ENCODE measurements around the gene CDC14A. TPM values are rescaled to one million over a fixed set of nuclear protein-coding genes. Genes with fewer than 3 reads are reported as not detected.

CDC14A gene
- total and polyA plus RNA-seq, 12 donors, result 0.85 to 19.2 (median 4.1) TPM

- no peak for TF ChIP-seq CTCF (IDR thresholded peaks at IDR 0.05)
- no peak for TF ChIP-seq POLR2A (IDR thresholded peaks at IDR 0.05)
- Histone ChIP-seq H3K4me3 (no peak overlapping the region), H3K27me3 (no peaks in the 10 kb centered on the region), H3K27ac (no peak overlapping the region), H3K4me1 (replicated peaks in 1 of 2) (no peaks in the 10 kb centered on the region), H3K36me3 (replicated peaks in 1 of 2) (peaks cover 0 to 4% of the 10 kb centered on the region in 2 donors), H3K9me3 (replicated peaks in 1 of 3) (no peaks in the 10 kb centered on the region)
- no peak for DNase-seq
- intact Hi-C loops (cut with DNase I), result no loop called here
These were observed 25.5 kb downstream of the CDC14A start for GRCh38 chr1:100377590-100378361.

GRCh38 chr1:100378956-100379355, 26.6 kb downstream of the CDC14A start:
- H3K27ac ChIP-seq, result no peak overlapping the region
- no peaks in the 10 kb centered on the region for H3K9me3 ChIP-seq (replicated peaks in 1 of 3)
- intact Hi-C loops (cut with DNase I), result no loop called here
- no peak for TF ChIP-seq CTCF (IDR thresholded peaks at IDR 0.05)
- TF ChIP-seq POLR2A (IDR thresholded peaks at IDR 0.05), result no peak
- H3K27me3 ChIP-seq, result no peaks in the 10 kb centered on the region
- H3K36me3 ChIP-seq (replicated peaks in 1 of 2), result peaks cover 0 to 4% of the 10 kb centered on the region in 2 donors
- H3K4me1 ChIP-seq (replicated peaks in 1 of 2), result no peaks in the 10 kb centered on the region
- no peak overlapping the region for H3K4me3 ChIP-seq
- 81 to 90% (median 82%) methylated on average over 2 of the region's 2 CpGs for WGBS, 4 donors
- no peak for DNase-seq

DNA sequence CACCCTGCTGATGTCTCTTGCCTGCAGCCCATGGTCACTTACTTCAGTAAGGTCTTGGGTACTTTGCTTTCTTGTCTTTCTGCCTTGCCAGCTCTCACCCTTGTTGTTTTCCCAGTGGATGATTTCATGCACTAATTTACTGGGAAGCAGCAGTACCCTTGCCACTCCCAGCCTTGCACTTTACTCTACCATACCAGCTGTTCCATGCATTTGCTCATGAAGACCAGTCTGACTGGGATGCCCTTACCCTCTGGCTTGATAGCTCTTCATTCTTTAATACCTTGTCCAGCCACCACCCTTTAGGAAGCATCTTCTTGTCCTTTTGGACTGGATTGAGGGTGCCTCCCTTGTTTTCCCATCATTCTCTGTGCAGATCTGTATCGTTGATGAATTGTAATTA, 28.3 kb downstream of the CDC14A start:
- Histone ChIP-seq H3K36me3 (replicated peaks in 1 of 2) (peaks cover 0 to 4% of the 10 kb centered on the region in 2 donors), H3K4me3 (no peak overlapping the region), H3K27me3 (no peaks in the 10 kb centered on the region), H3K4me1 (replicated peaks in 1 of 2) (no peaks in the 10 kb centered on the region), H3K27ac (no peak overlapping the region), H3K9me3 (replicated peaks in 1 of 3) (no peaks in the 10 kb centered on the region)
- intact Hi-C loops (cut with DNase I), result no loop called here
- DNase-seq, result no peak
- TF ChIP-seq POLR2A (IDR thresholded peaks at IDR 0.05) (no peak), CTCF (IDR thresholded peaks at IDR 0.05) (no peak)
- WGBS, 4 donors, result 76 to 82% (median 79%) methylated on average over 1 of the region's 1 CpG

GRCh38 chr1:100382657-100383056, 30.4 kb downstream of the CDC14A start:
- WGBS, 4 donors, result 87 to 100% (median 92%) methylated on average over 1 of the region's 1 CpG
- no peak for DNase-seq
- Histone ChIP-seq H3K4me1 (replicated peaks in 1 of 2) (peaks cover 0 to 4% of the 10 kb centered on the region in 2 donors), H3K27me3 (no peaks in the 10 kb centered on the region), H3K27ac (no peak overlapping the region), H3K4me3 (no peak overlapping the region), H3K36me3 (replicated peaks in 1 of 2) (peaks cover 0 to 4% of the 10 kb centered on the region in 2 donors), H3K9me3 (replicated peaks in 1 of 3) (no peaks in the 10 kb centered on the region)
- intact Hi-C loops (cut with DNase I), result no loop called here
- TF ChIP-seq POLR2A (IDR thresholded peaks at IDR 0.05) (no peak), CTCF (IDR thresholded peaks at IDR 0.05) (no peak)

Measured in adrenal gland (tissue), 12 donors.